ENCODE measurements around the gene FAM170B. TPM values are rescaled to one million over a fixed set of nuclear protein-coding genes. Genes with fewer than 3 reads are reported as not detected.

The FAM170B gene
- total RNA-seq, 1 donor from 2014 or later = not detected

- DNase-seq (ENCODE audit: extremely low spot score in 2 of 2) = peak in 1 of 2 donors; percentile 76
- no peaks in the 10 kb centered on the region for H3K9me3 ChIP-seq
- peaks cover 9% of the 10 kb centered on the region for H3K4me1 ChIP-seq
- no peak overlapping the region for H3K27ac ChIP-seq
- H3K36me3 ChIP-seq = no peaks in the 10 kb centered on the region
- no peak overlapping the region for H3K4me3 ChIP-seq
- TF ChIP-seq POLR2A (IDR thresholded peaks at IDR 0.05) = no peak
- TF ChIP-seq CTCF (IDR thresholded peaks at IDR 0.05) = no peak
- TF ChIP-seq POLR2AphosphoS5 (IDR thresholded peaks at IDR 0.05; ENCODE audit: insufficient read depth in 1 of 2, low read depth in 1 of 2) = no peak
- no peaks in the 10 kb centered on the region for H3K27me3 ChIP-seq
- intact Hi-C loops (cut with DNase I) = no loop called here
Observed at GRCh38 chr10:49172777-49173132, 38.9 kb upstream of the FAM170B start.

GRCh38 chr10:49172061-49172776, 38.4 kb upstream of the FAM170B start:
- peak; percentile 67 to 91 for DNase-seq (ENCODE audit: extremely low spot score in 2 of 2)
- intact Hi-C loops (cut with DNase I) = no loop called here
- Histone ChIP-seq H3K27me3 (no peaks in the 10 kb centered on the region), H3K36me3 (no peaks in the 10 kb centered on the region), H3K4me3 (no peak overlapping the region), H3K27ac (no peak overlapping the region), H3K9me3 (no peaks in the 10 kb centered on the region), H3K4me1 (peaks cover 4% of the 10 kb centered on the region)
- no peak for TF ChIP-seq CTCF (IDR thresholded peaks at IDR 0.05)
- no peak for TF ChIP-seq POLR2AphosphoS5 (IDR thresholded peaks at IDR 0.05; ENCODE audit: insufficient read depth in 1 of 2, low read depth in 1 of 2)
- TF ChIP-seq POLR2A (IDR thresholded peaks at IDR 0.05) = no peak

- intact Hi-C loops (cut with DNase I) = no loop called here
- Histone ChIP-seq H3K27me3 (no peaks in the 10 kb centered on the region), H3K4me1 (no peaks in the 10 kb centered on the region), H3K4me3 (no peak overlapping the region), H3K27ac (no peak overlapping the region), H3K36me3 (no peaks in the 10 kb centered on the region), H3K9me3 (no peaks in the 10 kb centered on the region)
- peak; percentile 77 to 92 for DNase-seq (ENCODE audit: extremely low spot score in 2 of 2)
- TF ChIP-seq POLR2A (IDR thresholded peaks at IDR 0.05) = no peak
- no peak for TF ChIP-seq POLR2AphosphoS5 (IDR thresholded peaks at IDR 0.05; ENCODE audit: insufficient read depth in 1 of 2, low read depth in 1 of 2)
- no peak for TF ChIP-seq CTCF (IDR thresholded peaks at IDR 0.05)
Observed at GRCh38 chr10:49171326-49172060, 37.7 kb upstream of the FAM170B start.

GRCh38 chr10:49170632-49171325, 37.0 kb upstream of the FAM170B start:
- H3K27me3 ChIP-seq = no peaks in the 10 kb centered on the region
- intact Hi-C loops (cut with DNase I) = no loop called here
- H3K27ac ChIP-seq = no peak overlapping the region
- H3K4me3 ChIP-seq = no peak overlapping the region
- peak; percentile 49 to 89 for DNase-seq (ENCODE audit: extremely low spot score in 2 of 2)
- no peaks in the 10 kb centered on the region for H3K36me3 ChIP-seq
- H3K4me1 ChIP-seq = no peaks in the 10 kb centered on the region
- no peaks in the 10 kb centered on the region for H3K9me3 ChIP-seq
- TF ChIP-seq CTCF (IDR thresholded peaks at IDR 0.05) = no peak
- no peak for TF ChIP-seq POLR2A (IDR thresholded peaks at IDR 0.05)
- no peak for TF ChIP-seq POLR2AphosphoS5 (IDR thresholded peaks at IDR 0.05; ENCODE audit: insufficient read depth in 1 of 2, low read depth in 1 of 2)

Measured in vagina (tissue), 2 donors.